GM23248 (cell line): ENCODE results near the gene UQCRHL.

Source experiments
- EZH2 ChIP-seq: fragments of 200-600 bp; sonication (generic); IDR thresholded peaks from 2 replicates; pipeline ENCODE4 v1.6.1; 2018; ENCODE audit warnings: antibody characterized with exemption, mild to moderate bottlenecking; ENCODE audit not compliant: insufficient read depth, poor library complexity, severe bottlenecking
- EZH2phosphoT487 ChIP-seq: fragments of 200-600 bp; sonication (generic); IDR thresholded peaks from 2 replicates; pipeline ENCODE4 v1.6.1; 2018; ENCODE audit warnings: antibody characterized with exemption, moderate library complexity, mild to moderate bottlenecking, low read depth; ENCODE audit not compliant: insufficient read depth

DNA sequence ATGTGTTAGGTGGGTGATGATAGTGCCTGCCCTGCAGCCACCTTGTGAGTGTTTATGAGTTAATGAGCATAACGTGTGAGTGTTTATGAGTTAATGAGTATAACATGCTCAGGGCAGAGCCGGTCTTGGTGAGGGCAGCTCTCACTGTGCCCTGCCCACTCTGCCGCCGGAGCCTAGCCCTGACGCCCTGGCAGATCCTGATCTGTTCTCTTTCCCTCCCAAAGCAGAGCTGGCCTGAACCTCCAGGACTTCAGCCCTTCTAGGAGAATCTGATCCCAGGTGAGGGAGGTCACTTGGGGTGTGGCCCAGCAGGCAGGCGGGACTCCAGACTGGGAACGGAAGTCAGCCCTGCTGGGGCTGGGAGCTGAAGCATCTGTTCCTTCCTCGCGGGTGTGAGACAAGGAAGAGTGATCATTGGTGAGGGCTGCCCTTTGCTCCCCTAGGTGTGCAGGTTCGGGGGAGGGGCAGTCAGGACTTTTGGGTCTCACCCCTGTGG is 43.1 kb downstream of the UQCRHL start:
- TF ChIP-seq EZH2 (no peak), EZH2phosphoT487 (no peak)
